ENCODE measurements around the gene SYNM. TPM values are rescaled to one million over a fixed set of nuclear protein-coding genes. Genes with fewer than 3 reads are reported as not detected.
"Not testable (repeated sequence)": the region's sequence is repeated elsewhere in the genome, so short reads cannot be mapped to it uniquely, and the experiment has no call there.

SYNM gene
- total and polyA plus RNA-seq, 2 experiments from 2014 or later = 9.7 to 13.8 TPM

DNA sequence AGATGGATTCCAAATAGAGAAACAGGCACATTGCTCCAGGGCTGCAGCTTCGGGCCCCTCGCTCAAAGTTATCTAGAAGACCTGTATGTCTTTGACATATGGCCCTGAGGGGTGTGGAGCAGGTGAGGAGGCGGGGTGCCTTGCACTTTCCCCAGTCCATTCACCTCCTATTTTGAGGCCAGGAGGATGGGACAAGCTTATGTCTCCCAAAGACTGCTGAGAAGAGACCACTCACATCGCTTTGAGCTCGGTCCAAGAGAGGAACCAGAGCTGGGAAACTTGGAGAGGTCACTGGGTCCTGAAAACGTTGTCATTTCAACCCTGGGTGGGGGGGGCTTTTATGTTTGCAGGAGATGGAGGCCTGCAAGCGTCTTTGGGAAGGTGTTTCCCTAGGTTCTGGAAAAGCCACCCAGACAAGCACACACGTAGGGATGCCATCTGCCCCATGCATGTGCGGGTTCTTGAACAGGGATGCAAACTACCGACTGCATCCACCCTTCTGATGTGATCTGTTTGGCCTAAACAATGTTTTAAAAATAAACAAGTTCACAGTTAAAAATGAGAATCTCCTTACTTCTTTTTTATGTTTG lies 33.7 kb upstream of the SYNM start:
- TF ChIP-seq EZH2phosphoT487 (IDR thresholded peaks at IDR 0.05; ENCODE audit: low read depth, severe bottlenecking, unreplicated experiment) = no peak
- TF ChIP-seq, protein P1, sequence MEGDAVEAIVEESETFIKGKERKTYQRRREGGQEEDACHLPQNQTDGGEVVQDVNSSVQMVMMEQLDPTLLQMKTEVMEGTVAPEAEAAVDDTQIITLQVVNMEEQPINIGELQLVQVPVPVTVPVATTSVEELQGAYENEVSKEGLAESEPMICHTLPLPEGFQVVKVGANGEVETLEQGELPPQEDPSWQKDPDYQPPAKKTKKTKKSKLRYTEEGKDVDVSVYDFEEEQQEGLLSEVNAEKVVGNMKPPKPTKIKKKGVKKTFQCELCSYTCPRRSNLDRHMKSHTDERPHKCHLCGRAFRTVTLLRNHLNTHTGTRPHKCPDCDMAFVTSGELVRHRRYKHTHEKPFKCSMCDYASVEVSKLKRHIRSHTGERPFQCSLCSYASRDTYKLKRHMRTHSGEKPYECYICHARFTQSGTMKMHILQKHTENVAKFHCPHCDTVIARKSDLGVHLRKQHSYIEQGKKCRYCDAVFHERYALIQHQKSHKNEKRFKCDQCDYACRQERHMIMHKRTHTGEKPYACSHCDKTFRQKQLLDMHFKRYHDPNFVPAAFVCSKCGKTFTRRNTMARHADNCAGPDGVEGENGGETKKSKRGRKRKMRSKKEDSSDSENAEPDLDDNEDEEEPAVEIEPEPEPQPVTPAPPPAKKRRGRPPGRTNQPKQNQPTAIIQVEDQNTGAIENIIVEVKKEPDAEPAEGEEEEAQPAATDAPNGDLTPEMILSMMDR (IDR thresholded peaks at IDR 0.05; ENCODE audit: poor library complexity) = no peak
- TF ChIP-seq EZH2 (IDR thresholded peaks at IDR 0.05; ENCODE audit: borderline replicate concordance) = no peak
- no peak overlapping the region for H2AFZ ChIP-seq
- 84% methylated on average over 10 of the region's 10 CpGs for WGBS (ENCODE audit: low lambda C conversion rate, missing lambda C conversion rate)
- H3K36me3 ChIP-seq (replicated peaks; ENCODE audit: insufficient read depth, low read depth) = no peaks in the 10 kb centered on the region
- H3K4me3 ChIP-seq = no peak overlapping the region
- DNase-seq (ENCODE audit: low spot score) = no peak
- H3K9me2 ChIP-seq (replicated peaks; ENCODE audit: insufficient read depth) = no peaks in the 10 kb centered on the region
- no peak overlapping the region for H3K4me2 ChIP-seq
- no peaks in the 10 kb centered on the region for H3K79me2 ChIP-seq
- no peaks in the 10 kb centered on the region for H3K9me3 ChIP-seq (ENCODE audit: low read depth)
- H3K27ac ChIP-seq = no peak overlapping the region
- H4K20me1 ChIP-seq (ENCODE audit: insufficient read depth, poor library complexity, severe bottlenecking) = no peaks in the 10 kb centered on the region
- H3K4me1 ChIP-seq (ENCODE audit: insufficient read depth) = no peaks in the 10 kb centered on the region
- no peaks in the 10 kb centered on the region for H3K27me3 ChIP-seq

DNA sequence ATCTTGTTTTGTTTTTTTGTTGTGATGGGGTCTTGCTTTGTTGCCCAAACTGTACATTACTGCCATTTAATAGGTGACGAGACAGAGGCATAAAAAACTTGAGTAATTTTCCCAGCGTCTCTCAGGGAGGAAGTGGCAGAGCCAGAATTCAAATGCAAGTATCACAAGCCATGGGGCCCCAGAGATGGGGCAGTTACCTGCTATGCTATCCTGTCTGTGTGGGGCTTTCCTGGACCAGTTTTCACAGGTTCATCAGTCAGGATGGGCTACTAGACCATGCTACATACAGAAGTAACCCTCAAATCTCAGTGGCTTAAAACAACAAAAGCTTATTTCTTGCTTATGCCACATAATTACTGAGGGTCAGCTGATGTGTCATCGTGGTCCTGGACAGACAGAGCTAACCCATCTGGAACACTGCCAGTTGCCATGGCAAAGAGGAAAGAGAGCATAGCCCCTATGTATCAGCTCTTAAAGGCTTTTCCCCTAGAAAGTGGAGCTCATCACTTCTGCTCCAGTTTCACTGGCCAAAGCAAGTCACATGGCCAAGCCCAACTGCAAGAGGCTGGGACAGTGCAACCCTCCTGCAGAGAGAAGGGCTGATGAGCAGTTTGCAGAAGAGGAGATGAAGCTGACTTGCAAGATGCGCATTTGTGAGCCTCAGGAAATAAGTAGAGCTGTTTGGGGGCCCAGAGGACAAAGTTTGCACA lies 31.7 kb upstream of the SYNM start:
- DNase-seq (ENCODE audit: low spot score) = no peak
- Histone ChIP-seq H3K27me3 (no peaks in the 10 kb centered on the region), H2AFZ (no peak overlapping the region), H3K9me2 (replicated peaks; ENCODE audit: insufficient read depth) (no peaks in the 10 kb centered on the region), H3K79me2 (no peaks in the 10 kb centered on the region), H3K4me2 (no peak overlapping the region), H3K4me1 (ENCODE audit: insufficient read depth) (no peaks in the 10 kb centered on the region), H3K4me3 (no peak overlapping the region), H3K27ac (no peak overlapping the region), H3K9me3 (ENCODE audit: low read depth) (no peaks in the 10 kb centered on the region), H3K36me3 (replicated peaks; ENCODE audit: insufficient read depth, low read depth) (no peaks in the 10 kb centered on the region), H4K20me1 (ENCODE audit: insufficient read depth, poor library complexity, severe bottlenecking) (no peaks in the 10 kb centered on the region)
- TF ChIP-seq, protein P1 (IDR thresholded peaks at IDR 0.05; ENCODE audit: poor library complexity) = no peak
- TF ChIP-seq EZH2 (IDR thresholded peaks at IDR 0.05; ENCODE audit: borderline replicate concordance) (no peak), EZH2phosphoT487 (IDR thresholded peaks at IDR 0.05; ENCODE audit: low read depth, severe bottlenecking, unreplicated experiment) (no peak)
- 73% methylated on average over 4 of the region's 4 CpGs for WGBS (ENCODE audit: low lambda C conversion rate, missing lambda C conversion rate)

DNA sequence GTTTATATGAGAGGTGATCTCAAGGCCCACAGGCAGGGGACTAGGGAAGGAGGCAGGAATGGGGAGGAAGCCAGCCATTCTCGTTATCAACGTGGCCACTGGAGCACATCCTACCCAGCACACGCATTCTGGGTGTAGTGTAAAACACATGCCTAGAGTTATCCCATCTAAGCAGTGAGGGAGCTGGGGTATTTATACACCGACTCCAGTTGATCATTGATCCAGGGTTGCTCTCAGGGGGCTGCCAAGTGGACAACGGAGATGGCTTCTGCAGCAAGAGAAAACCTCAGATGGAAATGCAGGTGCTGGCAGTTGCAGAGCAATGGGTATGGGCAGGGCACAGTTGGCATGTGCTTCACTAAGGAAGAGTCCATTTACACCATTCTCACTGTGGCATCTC lies 30.4 kb upstream of the SYNM start:
- Histone ChIP-seq H3K9me2 (replicated peaks; ENCODE audit: insufficient read depth) (no peaks in the 10 kb centered on the region), H3K4me2 (no peak overlapping the region), H3K4me3 (no peak overlapping the region), H3K4me1 (ENCODE audit: insufficient read depth) (no peaks in the 10 kb centered on the region), H3K9me3 (ENCODE audit: low read depth) (no peaks in the 10 kb centered on the region), H3K27ac (no peak overlapping the region), H4K20me1 (ENCODE audit: insufficient read depth, poor library complexity, severe bottlenecking) (no peaks in the 10 kb centered on the region), H3K79me2 (no peaks in the 10 kb centered on the region), H3K36me3 (replicated peaks; ENCODE audit: insufficient read depth, low read depth) (no peaks in the 10 kb centered on the region), H3K27me3 (no peaks in the 10 kb centered on the region), H2AFZ (no peak overlapping the region)
- no peak for DNase-seq (ENCODE audit: low spot score)
- TF ChIP-seq, protein P1 (IDR thresholded peaks at IDR 0.05; ENCODE audit: poor library complexity) = no peak
- TF ChIP-seq EZH2 (IDR thresholded peaks at IDR 0.05; ENCODE audit: borderline replicate concordance) (no peak), EZH2phosphoT487 (IDR thresholded peaks at IDR 0.05; ENCODE audit: low read depth, severe bottlenecking, unreplicated experiment) (no peak)
- WGBS (ENCODE audit: low lambda C conversion rate, missing lambda C conversion rate) = 90% methylated on average over 5 of the region's 5 CpGs

DNA sequence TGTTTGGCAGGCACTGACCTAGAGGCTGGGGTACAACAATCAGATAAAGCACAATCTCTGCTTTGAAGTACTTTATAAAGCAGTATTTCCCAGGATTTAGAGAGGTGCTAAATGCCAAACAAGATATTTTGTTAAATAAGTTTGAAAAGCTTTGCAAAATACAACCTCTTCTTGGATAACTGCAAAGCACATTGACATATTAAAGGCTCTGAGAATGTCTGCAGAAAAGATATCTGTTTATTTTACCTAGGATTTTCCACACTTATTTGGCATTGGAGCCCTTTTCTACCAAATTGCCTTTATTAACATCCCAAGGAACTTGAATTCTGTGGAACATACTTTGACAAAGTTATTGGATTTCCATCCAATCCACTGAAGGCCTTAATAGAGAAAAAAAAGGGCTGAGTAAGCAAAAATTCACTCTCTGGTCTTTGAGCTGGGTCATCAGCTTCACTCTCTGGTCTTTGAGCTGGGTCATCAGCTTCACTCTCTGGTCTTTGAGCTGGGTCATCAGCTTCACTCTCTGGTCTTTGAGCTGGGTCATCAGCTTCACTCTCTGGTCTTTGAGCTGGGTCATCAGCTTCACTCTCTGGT lies 29.7 kb upstream of the SYNM start:
- H3K4me1 ChIP-seq (ENCODE audit: insufficient read depth); H3K4me2 ChIP-seq; H3K36me3 ChIP-seq (replicated peaks; ENCODE audit: insufficient read depth, low read depth); H3K27ac ChIP-seq; H3K27me3 ChIP-seq; H3K79me2 ChIP-seq; H2AFZ ChIP-seq; H3K9me3 ChIP-seq (ENCODE audit: low read depth); H3K4me3 ChIP-seq; DNase-seq (ENCODE audit: low spot score); H4K20me1 ChIP-seq (ENCODE audit: insufficient read depth, poor library complexity, severe bottlenecking); H3K9me2 ChIP-seq (replicated peaks; ENCODE audit: insufficient read depth): not testable (repeated sequence)

All from hepatocyte (in vitro differentiated cells).